HL-60 (cell line): ENCODE data around the gene EP400.

ENCODE experiments used
- CTCF ChIP-seq: IDR thresholded peaks from one replicate; pipeline ENCODE4 v1.5.1; 2011; ENCODE audit warnings: low read length, control low read depth, inconsistent platforms; ENCODE audit not compliant: insufficient read depth
- GABPA ChIP-seq: IDR thresholded peaks from 2 replicates; pipeline ENCODE4 v1.6.1; 2012; ENCODE audit warnings: low read depth
- POLR2AphosphoS5 ChIP-seq: IDR thresholded peaks from 2 replicates; pipeline ENCODE4 v1.6.1; 2012; ENCODE audit warnings: low read depth

GRCh38 chr12:131910302-131911027 lies 39.3 kb upstream of the EP400 start:
- TF ChIP-seq GABPA: no peak
- no peak for TF ChIP-seq POLR2AphosphoS5
- no peak for TF ChIP-seq CTCF
